GM21576 (cell line): ENCODE measurements around the gene OR6A2.
"Not testable (repeated sequence)": the region's sequence is repeated elsewhere in the genome, so short reads cannot be mapped to it uniquely, and the experiment has no call there.

Source experiments
- ATAC-seq: cut with Tn5 transposase; IDR thresholded peaks from one replicate; pipeline ENCODE4 v1.9.1; 2021; ENCODE audit warnings: mild to moderate bottlenecking, moderate library complexity; ENCODE audit not compliant: unreplicated experiment

The OR6A2 gene

DNA sequence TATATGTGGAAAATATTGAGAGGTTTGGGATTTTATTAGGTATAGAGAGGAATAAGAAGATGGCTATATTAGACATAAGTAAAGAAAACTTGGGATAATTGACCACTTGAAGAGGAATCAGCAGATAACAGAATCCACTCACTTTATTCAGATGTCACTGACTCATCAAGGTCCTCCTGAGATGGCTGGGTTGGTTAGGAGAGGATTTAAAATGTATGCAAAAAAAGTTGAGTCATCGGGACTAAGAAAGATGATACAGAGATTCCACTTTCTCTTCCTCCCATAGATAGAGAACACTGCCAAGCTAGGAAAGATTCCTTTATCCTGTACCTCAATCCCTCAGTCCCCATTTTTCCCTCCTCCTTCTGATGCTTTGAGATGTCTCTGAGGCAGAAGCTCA is at the start of gene OR6A2:
Gene OR6A2 (minus strand): TSS at position 288 of the 400 bp plus-strand sequence. CDS start 3,981 bp downstream, outside the sequence.
- no peak for ATAC-seq

DNA sequence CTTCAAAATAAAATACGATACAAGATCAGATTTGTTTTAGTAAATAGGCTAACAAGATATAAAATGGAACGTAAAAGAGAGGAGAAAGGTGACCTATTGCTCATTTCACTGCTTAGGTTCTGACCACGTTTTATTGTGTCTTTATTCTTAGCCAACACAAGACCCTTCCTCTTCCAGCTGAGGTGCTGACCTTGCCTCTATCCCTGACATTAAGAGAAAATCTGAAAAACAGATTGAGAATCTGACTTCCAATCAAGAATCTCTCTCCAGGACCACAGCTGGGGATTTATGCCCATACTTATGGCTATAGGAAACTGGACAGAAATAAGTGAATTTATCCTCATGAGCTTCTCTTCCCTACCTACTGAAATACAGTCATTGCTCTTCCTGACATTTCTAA is 45.9 kb upstream of the OR6A2 start, which contains the start of gene OR10A5:
Gene OR10A5 (plus strand): TSS at position 301 of the 400 bp plus-strand sequence. CDS start 0 bp downstream, at position 301.
- no peak for ATAC-seq

DNA sequence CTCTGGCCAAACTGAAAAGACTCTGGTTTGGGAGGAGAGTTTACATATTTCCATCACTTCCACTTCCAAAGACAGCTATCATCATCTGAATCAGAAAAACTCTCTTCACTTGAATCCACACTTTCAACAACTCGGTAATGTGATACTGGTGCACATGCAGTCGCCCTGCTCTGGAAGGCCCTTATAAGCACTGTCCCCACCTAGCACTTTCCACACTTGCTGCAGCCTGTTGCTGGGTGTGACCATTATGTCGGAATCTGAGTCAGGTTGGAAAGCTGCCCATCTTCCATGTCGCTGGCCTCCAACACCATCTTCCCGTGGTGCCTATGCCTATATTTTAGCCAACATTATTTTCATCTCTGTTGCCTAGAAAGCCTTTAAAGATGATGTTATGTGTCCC is 44.9 kb upstream of the OR6A2 start:
- no peak for ATAC-seq

DNA sequence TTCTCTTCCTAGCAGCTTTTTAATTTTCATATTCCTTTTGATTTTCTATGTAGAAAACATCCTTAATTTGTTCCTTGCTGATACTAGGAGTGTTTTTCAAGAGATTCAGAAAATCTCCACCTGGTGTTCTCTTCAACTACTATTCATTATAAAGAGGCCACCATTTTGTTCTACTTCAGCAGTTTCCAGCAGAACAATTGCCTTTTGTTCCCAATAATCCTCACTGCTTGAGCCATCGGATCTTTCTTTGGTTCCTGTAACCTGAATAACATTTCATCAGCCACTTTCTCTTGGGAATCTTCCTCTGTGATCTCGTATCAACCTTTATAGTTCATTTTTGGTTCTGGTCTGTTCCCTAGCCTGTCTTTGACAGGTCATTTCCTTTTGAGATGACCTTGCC is 44.2 kb upstream of the OR6A2 start:
- ATAC-seq: no peak

DNA sequence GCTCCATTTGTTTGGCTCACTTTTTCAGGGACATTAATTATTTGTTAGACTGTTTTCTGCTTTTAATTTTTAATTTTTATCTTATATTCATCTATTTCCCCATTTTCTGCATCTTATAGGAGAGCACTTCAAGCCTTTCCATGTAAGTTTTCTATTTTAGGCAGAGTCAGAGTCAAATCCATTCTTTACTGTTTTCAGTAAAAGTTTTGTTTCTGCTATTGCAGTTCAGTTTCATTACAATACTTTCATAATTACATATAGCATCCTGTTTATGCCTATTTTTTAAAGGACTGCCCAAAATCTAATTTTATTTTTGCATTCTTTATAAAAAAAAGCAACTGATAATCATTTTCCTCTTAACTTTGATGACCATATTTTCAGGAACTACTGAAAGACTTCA is 42.2 kb upstream of the OR6A2 start:
- no peak for ATAC-seq

DNA sequence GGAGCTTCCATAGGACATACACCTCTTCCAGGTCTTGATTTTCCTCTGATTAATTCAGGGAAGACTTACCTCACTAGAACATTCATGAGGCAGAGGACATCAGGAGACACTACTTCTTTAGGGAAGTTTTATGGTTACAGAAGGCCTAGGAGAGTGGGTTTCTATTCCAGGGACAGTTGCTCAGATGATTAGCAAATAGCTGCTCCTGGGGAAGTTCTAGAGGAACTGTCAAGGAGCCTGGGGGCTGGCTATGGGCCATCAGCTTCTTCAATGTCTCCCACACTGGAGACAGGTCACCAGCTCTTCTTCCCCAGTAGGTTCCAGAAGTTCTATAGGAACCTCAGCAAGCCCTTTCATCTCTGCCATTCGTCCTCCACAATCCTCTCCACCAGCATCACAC is 34.5 kb upstream of the OR6A2 start:
- ATAC-seq: no peak

DNA sequence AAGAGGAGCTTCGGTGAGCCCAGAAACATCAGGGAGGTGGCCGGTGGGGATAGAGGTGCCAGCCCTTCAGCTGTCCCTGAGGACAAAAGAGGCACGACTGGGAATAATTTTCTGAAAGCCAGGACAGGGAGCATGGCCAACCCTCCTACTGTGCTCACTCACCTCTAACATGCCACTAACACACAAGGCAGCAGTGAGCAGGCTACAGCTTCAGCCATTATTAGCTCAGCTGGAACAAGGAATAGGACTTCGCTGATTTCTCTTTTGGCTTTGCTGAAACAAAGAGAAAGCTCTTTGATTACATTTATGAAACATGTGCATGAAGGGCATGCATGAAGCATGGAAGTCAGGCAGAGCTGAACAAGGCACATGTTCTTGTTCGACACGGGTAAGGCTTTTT is 33.9 kb upstream of the OR6A2 start:
- ATAC-seq: no peak

DNA sequence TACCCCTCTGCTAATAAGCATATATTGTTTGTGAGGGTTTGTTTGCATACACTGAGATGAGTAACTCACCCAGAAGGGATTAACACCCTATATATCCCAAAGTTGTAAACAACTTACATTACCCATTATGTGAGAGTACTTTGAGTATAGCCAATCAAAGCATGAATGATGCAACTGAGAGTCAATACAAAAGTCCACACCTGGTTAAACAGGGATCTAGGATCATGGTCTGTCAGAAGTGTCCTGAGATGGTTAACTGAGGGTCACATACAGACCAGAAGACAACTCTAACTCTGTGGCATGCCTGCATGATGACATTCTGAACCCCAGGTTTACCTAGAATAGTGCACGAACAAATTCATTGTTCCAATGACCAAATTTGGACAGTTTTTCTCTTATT is 28.6 kb upstream of the OR6A2 start:
- no peak for ATAC-seq

DNA sequence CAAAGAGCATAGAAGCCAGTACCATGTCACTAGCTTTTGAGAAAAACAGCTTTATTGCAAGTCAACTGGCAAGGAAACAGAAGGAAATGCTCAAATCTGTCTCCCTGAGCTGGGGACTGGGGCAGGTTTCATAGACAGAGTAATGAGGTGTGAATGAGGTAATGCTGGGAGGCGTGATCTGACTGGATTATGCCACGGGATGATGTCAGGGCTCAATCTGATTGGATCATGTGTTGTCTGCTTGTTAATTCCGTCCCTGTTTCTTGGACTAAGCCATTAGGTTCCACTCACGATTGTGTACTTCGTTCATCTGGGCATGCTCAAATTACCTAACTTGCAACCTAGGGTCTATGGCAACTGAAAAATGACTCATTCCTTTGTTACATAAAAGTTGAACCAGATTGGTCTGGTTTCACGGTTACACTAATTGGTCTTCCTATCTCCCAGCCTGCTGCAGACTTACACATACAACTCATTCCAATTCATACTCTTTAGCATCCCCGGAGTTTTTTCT is 25.8 kb upstream of the OR6A2 start:
- ATAC-seq: no peak

DNA sequence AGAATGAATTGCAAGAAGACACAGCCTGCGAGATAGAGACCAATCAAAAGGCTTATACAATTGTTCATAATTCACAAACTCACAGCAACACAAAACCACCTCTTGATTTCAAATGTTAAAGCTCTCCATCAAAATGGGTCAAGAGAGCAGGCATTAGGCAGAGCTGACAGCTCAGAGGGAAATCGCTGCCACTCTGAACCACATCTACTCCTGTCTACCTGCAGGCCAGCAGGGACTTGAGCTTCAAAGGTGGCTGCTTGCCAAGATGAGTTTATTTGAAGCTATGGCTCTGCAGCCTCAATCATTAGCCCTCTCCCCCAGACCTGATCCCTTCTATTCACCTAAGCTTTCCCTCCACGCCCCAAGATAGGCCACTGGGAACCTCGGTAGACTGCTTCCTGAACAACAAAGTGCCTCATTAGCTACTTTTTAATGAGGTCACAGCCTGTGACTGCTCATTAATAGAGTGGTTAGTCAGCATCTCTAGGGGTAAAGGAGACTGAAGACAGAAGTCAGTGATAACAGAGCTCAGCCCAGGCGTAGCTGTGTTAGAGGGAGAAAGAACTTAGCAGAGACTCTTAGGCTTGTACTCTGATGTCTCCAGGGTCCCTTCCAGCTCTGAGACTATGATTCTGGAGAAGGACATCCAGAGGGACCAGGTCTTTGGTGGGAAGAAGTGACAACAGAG is 24.8 kb upstream of the OR6A2 start:
- no peak for ATAC-seq

DNA sequence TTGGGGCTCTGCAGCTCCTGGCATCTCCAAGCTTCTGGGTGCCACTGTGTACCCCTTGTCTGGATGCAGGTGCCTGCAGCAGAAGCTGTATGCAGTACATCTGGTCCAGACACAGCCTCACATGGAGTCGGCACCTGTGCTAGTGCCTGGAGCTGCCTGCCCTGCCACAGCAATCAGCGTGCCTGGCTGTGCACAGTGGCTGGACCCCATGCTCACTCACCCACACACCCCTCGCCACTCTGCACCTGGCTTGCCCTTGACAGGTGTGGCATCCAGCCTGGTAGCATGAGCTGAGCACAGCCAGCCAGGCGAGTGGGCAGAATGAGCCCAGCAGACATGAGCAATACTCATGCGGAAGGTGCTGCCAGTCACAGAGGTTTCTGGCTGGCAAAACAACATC is 19.5 kb upstream of the OR6A2 start:
- no peak for ATAC-seq

DNA sequence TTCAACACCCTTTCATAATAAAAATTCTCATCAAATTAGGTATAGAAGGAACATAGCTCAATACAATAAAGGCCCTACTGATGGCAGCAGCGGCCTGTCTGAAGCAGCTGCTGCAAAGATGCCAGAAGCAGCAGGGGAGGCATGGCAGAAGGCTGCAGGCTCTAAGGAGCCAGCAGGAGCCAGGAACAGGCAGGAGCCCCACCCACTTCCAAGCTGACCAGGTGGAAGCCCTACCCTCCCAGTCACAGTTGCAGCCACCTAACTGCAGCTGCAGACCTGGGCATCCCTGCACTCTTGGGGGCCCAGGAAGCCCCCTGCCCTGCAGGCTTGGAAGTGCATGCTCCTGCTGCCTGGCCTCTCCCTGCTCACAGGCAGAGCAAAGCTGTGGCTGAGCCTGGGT is 18.2 kb upstream of the OR6A2 start:
- no peak for ATAC-seq

DNA sequence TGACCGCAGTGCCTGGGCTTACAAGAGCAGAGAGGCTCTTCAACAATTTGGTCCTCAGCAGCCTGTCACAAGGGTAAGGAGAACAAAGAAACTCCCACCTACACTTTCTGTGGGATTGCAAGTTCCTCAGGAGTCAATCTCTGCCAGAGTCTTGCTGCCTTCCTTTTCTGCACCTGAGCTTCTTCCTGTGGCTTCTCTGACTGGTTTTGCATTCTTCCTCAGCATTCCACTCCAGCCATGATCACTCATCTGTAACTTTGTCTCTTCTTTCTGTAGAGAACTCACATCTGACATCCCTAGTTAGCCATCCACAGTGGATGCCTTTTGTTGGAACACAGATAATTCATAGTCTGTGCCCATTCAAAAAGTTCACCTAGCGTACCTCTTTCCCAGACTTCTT is 14.2 kb upstream of the OR6A2 start:
- ATAC-seq: no peak

DNA sequence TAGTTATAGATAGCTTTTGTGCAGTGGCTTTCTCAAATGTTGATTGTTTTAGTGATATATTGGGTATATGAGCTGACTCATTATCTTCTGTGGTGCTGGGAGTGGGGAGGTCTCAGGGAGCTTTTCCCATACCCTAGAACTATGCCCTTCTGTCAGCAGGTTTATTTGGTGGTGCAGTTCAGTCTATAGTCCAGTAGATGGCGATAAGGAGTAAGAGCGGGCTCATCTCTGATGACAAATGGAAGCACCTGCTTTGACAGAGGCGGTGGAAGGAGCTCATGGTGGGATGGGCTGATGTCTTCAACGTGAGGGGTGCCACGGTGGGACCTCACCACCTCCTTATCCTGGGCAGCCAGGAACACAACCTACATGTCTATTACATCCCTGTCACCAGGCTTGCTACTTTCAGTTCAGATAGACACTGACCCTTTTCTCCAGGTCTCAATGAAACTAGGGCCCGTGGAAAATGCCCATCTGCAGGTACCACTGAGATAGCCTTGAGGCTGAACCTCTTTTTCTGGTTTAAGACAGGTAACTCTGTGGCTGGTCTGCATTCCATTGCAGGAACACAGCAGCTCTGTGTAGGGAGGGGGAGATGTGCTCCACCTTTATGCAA is 13.0 kb upstream of the OR6A2 start:
- peak; percentile 91 for ATAC-seq

DNA sequence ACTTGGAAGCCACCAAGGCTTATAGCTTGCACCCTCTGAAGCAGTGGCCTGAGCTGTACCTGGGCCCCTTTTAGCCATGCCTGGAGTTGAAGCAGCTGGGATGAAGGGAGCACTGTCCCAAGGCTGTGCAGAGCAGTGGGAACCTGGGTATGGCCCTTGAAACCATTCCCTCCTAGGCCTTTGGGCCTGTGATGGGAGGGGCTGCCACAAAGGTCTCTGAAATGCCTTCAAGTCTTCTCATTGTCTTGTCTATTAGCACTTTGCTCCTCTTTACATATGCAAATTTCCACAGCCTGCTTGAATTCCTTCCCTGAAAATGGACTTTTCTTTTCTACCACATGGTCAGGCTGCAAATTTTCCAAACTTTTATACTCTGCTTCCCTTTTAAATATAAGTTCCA is 1.6 kb upstream of the OR6A2 start:
- ATAC-seq: not testable (repeated sequence)

DNA sequence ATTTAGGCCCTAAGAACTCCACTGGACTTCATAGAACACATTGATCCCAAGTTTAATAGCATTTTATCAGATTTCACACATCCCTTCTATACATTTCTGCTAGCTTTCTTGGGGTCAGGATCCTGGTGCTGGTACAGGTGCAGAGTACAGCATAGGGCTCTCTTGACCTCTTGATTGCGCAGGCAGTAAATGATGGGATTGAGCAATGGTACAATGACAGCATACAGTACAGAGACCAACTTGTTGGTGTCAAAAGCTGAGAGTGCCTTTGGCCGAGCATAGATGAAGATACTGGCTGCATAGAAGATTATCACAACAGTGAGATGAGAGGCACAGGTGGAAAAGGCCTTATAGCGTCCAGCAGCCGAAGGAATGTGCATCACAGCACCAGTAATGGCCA is 4.8 kb downstream of the OR6A2 start:
- no peak for ATAC-seq

DNA sequence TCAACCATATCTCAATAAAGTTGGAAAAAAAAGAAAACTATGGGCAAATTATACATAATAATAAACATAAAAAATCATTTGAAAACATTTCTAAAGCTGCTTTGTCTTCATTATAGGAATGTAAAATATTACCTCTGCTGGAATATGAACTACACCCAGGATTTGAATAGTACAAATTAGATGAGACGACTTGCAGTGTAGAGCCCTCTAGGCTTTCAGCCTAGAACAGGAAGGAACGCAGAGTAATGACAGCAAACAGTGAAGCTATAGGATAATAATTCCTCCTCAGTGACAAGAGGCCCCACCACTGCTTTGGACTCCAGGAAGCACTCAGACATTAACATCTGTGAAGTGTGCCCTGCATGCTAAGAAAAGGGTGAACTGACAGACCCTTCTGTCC is 8.9 kb downstream of the OR6A2 start:
- no peak for ATAC-seq

DNA sequence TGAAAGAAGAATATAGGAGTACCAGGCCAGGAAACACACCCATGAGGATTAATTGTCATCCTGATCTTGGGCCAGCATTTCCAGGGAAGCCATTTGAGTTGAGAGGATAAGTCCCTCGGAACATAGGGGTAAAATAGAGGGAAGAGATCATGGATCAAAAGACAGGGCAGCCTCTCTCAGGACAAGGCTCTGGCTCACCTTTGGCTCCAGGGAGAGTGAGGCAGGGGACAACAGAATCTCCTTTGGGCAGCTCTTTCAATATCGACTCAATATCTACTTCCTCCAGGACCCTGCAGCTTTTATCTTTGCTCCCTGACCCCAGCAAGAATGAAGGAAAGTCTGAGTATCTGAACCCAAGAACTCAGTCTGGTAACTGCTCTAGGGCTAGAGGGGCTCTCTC is 16.8 kb downstream of the OR6A2 start, which contains the start of gene OR2AG1:
Gene OR2AG1 (plus strand): TSS at position 301 of the 400 bp plus-strand sequence. CDS start 2,018 bp downstream, outside the sequence.
- ATAC-seq: no peak

DNA sequence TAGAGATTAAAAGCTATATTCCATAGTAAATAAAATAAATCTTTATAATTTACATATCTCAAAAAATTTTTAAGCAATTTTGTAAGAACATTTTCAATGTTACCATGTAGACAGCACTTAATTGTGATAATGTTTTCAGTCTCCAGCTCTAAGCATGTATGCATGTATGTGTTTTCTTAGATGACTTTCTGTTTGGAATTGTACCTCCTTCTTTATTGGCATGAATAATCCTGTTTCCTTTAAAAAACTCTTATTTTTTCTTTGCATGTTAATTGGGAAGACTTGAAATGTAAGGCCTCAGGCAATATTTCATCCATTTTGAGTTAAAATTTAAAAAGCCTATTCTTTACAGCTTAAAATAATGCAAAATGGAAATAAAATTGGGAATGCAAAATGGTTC is 18.7 kb downstream of the OR6A2 start:
- no peak for ATAC-seq

DNA sequence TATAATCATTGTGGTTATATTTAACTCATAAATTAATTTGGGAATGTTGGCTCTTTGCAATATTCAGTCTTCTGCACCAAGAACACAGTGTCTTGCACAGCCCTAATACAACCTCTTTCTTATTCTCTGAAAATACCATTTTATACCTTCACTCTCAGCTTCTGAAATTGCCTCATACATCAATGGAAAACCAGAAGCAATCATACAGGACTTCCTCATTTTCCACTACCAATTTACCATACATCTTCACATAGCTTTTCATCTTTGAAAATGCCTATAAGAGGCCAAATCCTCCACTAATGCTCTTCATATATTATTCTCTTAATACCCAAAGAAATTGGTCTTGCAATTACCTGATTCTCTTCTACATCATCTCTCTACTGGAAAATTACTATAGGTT is 21.0 kb downstream of the OR6A2 start:
- no peak for ATAC-seq

DNA sequence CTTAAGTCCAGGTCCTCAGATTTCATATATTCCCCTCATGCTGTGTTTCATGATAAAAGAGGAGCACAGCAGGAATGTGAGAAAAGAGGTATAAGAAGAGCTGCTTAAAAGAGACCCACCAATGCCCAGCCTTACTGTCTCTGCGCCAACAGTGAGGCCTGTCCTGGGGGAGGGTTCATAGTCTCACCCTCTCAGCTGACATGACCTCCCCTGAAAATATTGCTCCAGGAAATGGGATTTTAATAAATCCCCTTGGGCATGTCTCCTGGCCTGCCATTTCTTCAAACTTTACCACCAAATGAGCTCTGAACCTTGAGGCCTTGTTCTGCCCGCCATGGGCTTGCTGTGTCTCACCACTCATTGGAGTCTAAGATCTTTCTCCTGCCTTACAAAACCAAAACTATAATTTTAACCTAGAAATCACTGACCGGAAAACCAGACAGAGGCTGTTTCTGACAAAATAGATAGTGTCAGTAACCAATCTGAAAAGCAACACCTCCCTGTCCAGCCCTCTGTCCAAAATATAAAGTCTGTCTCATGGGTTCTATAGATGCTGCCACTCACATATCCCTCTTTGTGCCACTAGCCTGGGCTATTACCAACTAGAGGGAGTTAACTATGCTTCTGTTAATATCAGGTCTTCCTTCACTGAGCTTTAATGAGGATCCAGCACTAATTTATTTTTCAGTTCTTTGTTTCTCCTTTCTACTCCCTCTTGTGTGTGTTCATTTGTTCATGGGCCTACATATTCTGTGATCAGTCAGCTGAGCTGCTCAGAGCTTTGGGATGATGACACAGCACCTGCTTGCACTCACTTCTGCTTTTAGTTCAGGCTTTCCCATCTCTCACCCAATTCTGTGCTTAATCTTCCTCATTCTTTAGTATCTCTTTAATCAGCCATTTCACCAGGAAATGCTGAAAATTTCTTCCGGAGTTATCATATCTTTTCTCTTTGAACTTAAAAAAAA is 27.3 kb downstream of the OR6A2 start, which contains the start of gene OR2AG2:
Gene OR2AG2 (minus strand): TSS at position 51 of the 968 bp plus-strand sequence. CDS start 3,019 bp downstream, outside the sequence.
- ATAC-seq: peak; percentile 96
